Subcutaneous adipose tissue (tissue), 4 donors: ENCODE results near the gene GSTA1. TPM values are rescaled to one million over a fixed set of nuclear protein-coding genes. Genes with fewer than 3 reads are reported as not detected.

Experiments
- CTCF ChIP-seq: fragments of 450-650 bp; IDR thresholded peaks from one replicate; pipeline ENCODE4 v1.5.1; 2016; ENCODE audit warnings: low read depth, mild to moderate bottlenecking, control low read depth, antibody characterized with exemption, moderate library complexity
- total RNA-seq, 4 donors: library from RNA; depleted of rRNA; stranded (reverse); fragments of >200 nt; gene quantifications; one replicate each; pipeline ENCODE4 v1.1.0, GENCODE V29; 2016

The GSTA1 gene
- total RNA-seq, 4 donors from 2014 or later, result not detected

DNA sequence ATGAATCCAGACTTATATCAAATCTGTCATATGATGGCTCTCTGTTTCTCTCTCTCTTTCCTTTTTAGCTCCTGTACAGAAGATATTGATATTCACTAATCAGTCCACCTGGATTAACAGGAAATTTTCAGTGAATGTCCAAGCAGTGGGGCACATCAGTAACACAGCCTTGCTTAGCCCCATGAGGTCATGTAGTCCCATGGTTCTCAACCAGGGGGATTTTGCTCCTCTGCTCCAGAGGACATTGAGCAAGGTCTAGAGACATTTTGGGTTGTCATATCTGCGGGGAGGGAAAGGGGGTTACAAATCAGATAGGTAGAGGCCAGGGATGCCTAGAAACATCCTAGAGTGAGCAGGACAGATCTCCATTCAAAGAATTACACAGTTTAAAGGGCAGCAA lies 810 bp downstream of the GSTA1 start:
- TF ChIP-seq CTCF, result no peak

- TF ChIP-seq CTCF, result no peak
Measured at GRCh38 chr6:52801188-52801841, 2.3 kb downstream of the GSTA1 start.

DNA sequence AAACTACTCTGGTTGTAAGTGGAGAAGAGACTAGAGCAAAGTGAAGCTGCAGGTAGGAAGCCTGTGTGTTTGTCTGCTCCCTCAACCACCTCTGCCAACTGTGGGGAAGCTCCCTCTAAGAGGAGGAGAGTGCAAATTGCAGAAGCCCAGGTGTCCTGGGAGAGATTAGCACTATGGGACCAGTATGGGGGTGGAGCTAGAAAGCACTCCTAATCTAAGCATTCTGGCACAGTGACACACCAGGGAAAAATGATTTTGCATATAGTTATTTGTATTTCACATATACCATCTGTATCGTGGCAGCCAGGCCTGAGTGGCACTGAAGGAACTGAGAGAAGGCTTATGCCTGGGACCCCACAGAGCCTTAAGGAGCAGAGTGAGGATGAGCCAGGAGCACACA lies 12.8 kb downstream of the GSTA1 start:
- TF ChIP-seq CTCF, result no peak

GRCh38 chr6:52788478-52788877 lies 15.1 kb downstream of the GSTA1 start:
- no peak for TF ChIP-seq CTCF

- no peak for TF ChIP-seq CTCF
Measured at GRCh38 chr6:52787917-52788316, 15.7 kb downstream of the GSTA1 start.

GRCh38 chr6:52786249-52786956 lies 17.2 kb downstream of the GSTA1 start:
- no peak for TF ChIP-seq CTCF

- TF ChIP-seq CTCF, result no peak
Measured at GRCh38 chr6:52779237-52779636, 24.4 kb downstream of the GSTA1 start.
